Breast epithelium (tissue), 4 donors: ENCODE data around the gene CCNC. TPM values are rescaled to one million over a fixed set of nuclear protein-coding genes. Genes with fewer than 3 reads are reported as not detected.

Source experiments
- DNase-seq, 2 donors: peaks; one replicate each; pipeline ENCODE4 v3.0.0-alpha.2; 2019; ENCODE audit warnings: low spot score in 2 of 2
- H3K27ac ChIP-seq, 2 donors: fragments of 200-600 bp; sonication (generic) in 1 of 2; one replicate each; pipeline ENCODE4 v1.5.1; 2016 to 2019; ENCODE audit warnings: mild to moderate bottlenecking in 1 of 2
- H3K27me3 ChIP-seq, 2 donors: fragments of 200-600 bp; sonication (generic) in 1 of 2; one replicate each; pipeline versions ENCODE4 v1.5.1 to v1.6.0; 2017 to 2019; ENCODE audit warnings: control low read depth in 1 of 2, mild to moderate bottlenecking in 1 of 2
- H3K36me3 ChIP-seq: fragments of 200-600 bp; one replicate; pipeline ENCODE4 v1.5.1; 2019
- H3K4me1 ChIP-seq, 2 donors: fragments of 200-600 bp; sonication (generic); one replicate each; pipeline ENCODE4 v1.5.1; 2016 to 2019; ENCODE audit warnings: control low read depth in 1 of 2
- H3K4me3 ChIP-seq, 3 donors: fragments of 200-600 bp; sonication (generic); 1 replicate in 2 of 3; 2 replicates in 1 of 3; pipeline ENCODE4 v1.5.1; 2016 to 2019; ENCODE audit warnings: mild to moderate bottlenecking in 3 of 3, moderate library complexity in 2 of 3
- H3K9me3 ChIP-seq, 2 donors: fragments of 200-600 bp; sonication (generic) in 1 of 2; one replicate each; pipeline ENCODE4 v1.5.1; 2016 to 2019; ENCODE audit warnings: control low read depth in 1 of 2
- CTCF ChIP-seq, 3 donors: fragments of 450-650 bp; IDR thresholded peaks; one replicate each; pipeline ENCODE4 v1.5.1; 2016 to 2017; ENCODE audit warnings: antibody characterized with exemption in 3 of 3, mild to moderate bottlenecking in 3 of 3, moderate library complexity in 3 of 3
- POLR2A ChIP-seq: fragments of 450-650 bp; IDR thresholded peaks from one replicate; pipeline ENCODE4 v1.6.1; 2016; ENCODE audit warnings: antibody characterized with exemption, mild to moderate bottlenecking, moderate library complexity
- POLR2AphosphoS5 ChIP-seq, 3 donors: sonication (generic); formaldehyde crosslinking; IDR thresholded peaks; one replicate each; pipeline ENCODE4 v1.6.1; 2017; ENCODE audit warnings: antibody characterized with exemption in 3 of 3
- intact Hi-C: fragments of 100-400 bp; cut with DNase I; formaldehyde crosslinking; loops from one replicate; pipeline ENCODE4 v1.15.1; 2023; ENCODE audit warnings: low total_unique reads
- total RNA-seq, 3 donors: library from RNA; depleted of rRNA; stranded (reverse); fragments of >200 nt; gene quantifications; one replicate each; pipeline ENCODE4 v1.1.0, GENCODE V29; 2016

The CCNC gene
- total RNA-seq, 3 donors from 2014 or later, result 59.3 to 79.8 (median 63.0) TPM

DNA sequence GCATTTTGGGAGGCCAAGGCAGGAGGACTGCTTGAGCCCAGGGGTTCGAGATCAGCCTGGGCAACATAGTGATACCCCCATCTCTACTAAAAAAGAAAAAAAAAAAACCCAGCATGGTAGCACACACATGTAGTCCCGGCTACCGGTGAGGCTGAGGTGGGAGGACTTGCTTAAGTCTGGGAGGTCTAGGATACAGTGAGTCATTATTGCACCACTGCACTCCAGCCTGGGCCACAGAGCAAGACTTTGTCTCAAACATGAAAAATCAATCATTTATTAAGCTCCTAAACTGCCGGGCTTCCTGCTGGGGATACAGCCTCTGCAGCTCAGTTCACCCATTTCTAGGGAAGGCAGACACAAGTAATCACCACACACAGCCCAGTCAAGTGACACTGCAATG lies 45.9 kb downstream of the CCNC start:
- no peak overlapping the region for H3K27ac ChIP-seq
- intact Hi-C loops, result no loop called here
- H3K4me3 ChIP-seq, result no peak overlapping the region
- DNase-seq, result no peak
- TF ChIP-seq POLR2AphosphoS5 (IDR thresholded peaks at IDR 0.05) (no peak), CTCF (IDR thresholded peaks at IDR 0.05) (no peak), POLR2A (no peak)
- H3K27me3 ChIP-seq, result no peaks in the 10 kb centered on the region
- H3K4me1 ChIP-seq, result no peaks in the 10 kb centered on the region
- H3K36me3 ChIP-seq, result no peaks in the 10 kb centered on the region
- H3K9me3 ChIP-seq, result no peaks in the 10 kb centered on the region

- DNase-seq, result no peak
Observed at GRCh38 chr6:99521633-99522151, 46.8 kb downstream of the CCNC start.

DNA sequence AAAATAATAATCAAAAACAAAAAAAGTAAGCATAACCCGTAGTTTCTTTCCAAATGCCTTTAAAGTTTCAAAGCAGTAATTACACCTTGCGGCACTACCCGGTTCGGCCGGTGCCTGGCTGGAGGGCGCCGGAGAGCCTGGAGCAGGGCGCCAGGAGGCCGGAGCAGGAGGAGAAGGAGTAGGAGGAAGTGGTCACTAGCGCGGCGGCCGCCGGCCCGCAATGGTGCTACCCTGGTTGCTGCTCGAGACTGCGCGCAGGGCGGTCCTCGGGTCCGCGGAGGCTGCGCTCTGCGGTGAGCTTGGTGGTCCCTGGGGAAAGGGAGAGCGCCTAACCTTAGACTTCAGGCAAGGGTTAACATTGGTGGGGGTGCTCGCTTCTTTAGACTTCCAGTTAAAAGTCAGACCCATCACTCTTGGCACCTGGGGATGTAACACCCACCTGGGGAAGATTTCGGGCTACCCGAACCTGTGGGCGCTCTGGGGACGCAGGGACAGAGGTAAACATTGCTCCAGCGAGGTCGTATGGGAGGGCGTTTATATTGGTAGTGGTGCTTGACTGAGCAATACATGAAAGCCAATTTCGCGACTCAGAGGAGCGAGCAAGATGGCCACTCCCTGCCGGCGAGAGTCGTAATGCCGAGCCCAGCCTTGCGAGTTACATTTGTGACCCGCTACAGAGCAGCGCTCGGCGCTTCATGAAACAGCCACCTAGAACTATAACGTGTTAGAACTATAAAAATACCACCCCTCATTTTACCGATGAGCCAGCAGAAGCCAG lies 47.4 kb downstream of the CCNC start:
- no peaks in the 10 kb centered on the region for H3K27me3 ChIP-seq
- TF ChIP-seq POLR2AphosphoS5 (IDR thresholded peaks at IDR 0.05) (peak; percentile 81 to 89 (median 89)), POLR2A (peak; percentile 87), CTCF (IDR thresholded peaks at IDR 0.05) (peak; percentile 65 to 88 (median 79))
- H3K27ac ChIP-seq, result peak overlapping the region; percentile 91 to 98
- H3K9me3 ChIP-seq, result no peaks in the 10 kb centered on the region
- intact Hi-C loops, result no loop called here
- no peaks in the 10 kb centered on the region for H3K36me3 ChIP-seq
- DNase-seq, result peak; percentile 72 to 78
- peak overlapping the region; percentile 71 to 95 (median 72) for H3K4me3 ChIP-seq
- H3K4me1 ChIP-seq, result no peaks in the 10 kb centered on the region

More at GRCh38 chr6:99521633-99522151, 46.8 kb downstream of the CCNC start:
- Histone ChIP-seq H3K27me3 (no peaks in the 10 kb centered on the region), H3K36me3 (no peaks in the 10 kb centered on the region), H3K4me1 (no peaks in the 10 kb centered on the region), H3K4me3 (peak overlapping the region; percentile 71 to 95 (median 72)), H3K27ac (peak overlapping the region; percentile 91 to 98), H3K9me3 (no peaks in the 10 kb centered on the region)
- TF ChIP-seq CTCF (IDR thresholded peaks at IDR 0.05), result no peak
- TF ChIP-seq POLR2AphosphoS5 (IDR thresholded peaks at IDR 0.05), result no peak
- no peak for TF ChIP-seq POLR2A
- intact Hi-C loops, result no loop called here

DNA sequence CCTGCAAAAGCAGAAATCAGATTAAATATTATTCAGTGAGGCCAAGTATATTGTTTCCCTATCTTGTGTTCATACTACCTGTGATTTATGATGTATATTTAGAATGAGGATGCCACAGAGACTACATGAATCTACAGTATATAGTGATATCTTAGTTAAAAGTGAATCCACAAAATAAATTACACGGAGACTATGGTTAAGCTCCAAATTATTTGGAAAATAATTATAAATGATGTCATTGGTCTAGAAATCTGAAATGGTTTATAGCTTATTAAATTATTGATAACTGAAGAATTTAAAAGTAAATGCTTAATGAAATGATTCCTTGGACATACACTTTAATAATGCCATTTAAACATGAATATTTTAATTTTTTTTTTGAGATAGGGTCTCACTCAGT lies 49.0 kb downstream of the CCNC start:
- H3K4me1 ChIP-seq, result no peaks in the 10 kb centered on the region
- no peak for DNase-seq
- intact Hi-C loops, result no loop called here
- H3K9me3 ChIP-seq, result no peaks in the 10 kb centered on the region
- H3K27ac ChIP-seq, result no peak overlapping the region
- no peaks in the 10 kb centered on the region for H3K36me3 ChIP-seq
- no peak overlapping the region for H3K4me3 ChIP-seq
- H3K27me3 ChIP-seq, result no peaks in the 10 kb centered on the region
- TF ChIP-seq POLR2A (no peak), POLR2AphosphoS5 (IDR thresholded peaks at IDR 0.05) (no peak), CTCF (IDR thresholded peaks at IDR 0.05) (no peak)

GRCh38 chr6:99514089-99514488 lies 54.4 kb downstream of the CCNC start:
- DNase-seq, result no peak

More at GRCh38 chr6:99514089-99514488, 54.4 kb downstream of the CCNC start:
- no peaks in the 10 kb centered on the region for H3K36me3 ChIP-seq
- intact Hi-C loops, result no loop called here
- no peaks in the 10 kb centered on the region for H3K4me1 ChIP-seq
- no peak overlapping the region for H3K27ac ChIP-seq
- no peak for TF ChIP-seq POLR2AphosphoS5 (IDR thresholded peaks at IDR 0.05)
- TF ChIP-seq CTCF (IDR thresholded peaks at IDR 0.05), result no peak
- no peak for TF ChIP-seq POLR2A
- no peaks in the 10 kb centered on the region for H3K9me3 ChIP-seq
- no peaks in the 10 kb centered on the region for H3K27me3 ChIP-seq
- H3K4me3 ChIP-seq, result peak overlapping the region; percentile 71 to 87 (median 77)
